AG08395 (cell line): ENCODE data around the gene PARN.
"Not testable (repeated sequence)": the region's sequence is repeated elsewhere in the genome, so short reads cannot be mapped to it uniquely, and the experiment has no call there.

Source experiments
- DNase-seq: peaks from one replicate; pipeline ENCODE4 v3.0.0; 2012; ENCODE audit warnings: mixed read lengths, low spot score

Gene PARN

DNA sequence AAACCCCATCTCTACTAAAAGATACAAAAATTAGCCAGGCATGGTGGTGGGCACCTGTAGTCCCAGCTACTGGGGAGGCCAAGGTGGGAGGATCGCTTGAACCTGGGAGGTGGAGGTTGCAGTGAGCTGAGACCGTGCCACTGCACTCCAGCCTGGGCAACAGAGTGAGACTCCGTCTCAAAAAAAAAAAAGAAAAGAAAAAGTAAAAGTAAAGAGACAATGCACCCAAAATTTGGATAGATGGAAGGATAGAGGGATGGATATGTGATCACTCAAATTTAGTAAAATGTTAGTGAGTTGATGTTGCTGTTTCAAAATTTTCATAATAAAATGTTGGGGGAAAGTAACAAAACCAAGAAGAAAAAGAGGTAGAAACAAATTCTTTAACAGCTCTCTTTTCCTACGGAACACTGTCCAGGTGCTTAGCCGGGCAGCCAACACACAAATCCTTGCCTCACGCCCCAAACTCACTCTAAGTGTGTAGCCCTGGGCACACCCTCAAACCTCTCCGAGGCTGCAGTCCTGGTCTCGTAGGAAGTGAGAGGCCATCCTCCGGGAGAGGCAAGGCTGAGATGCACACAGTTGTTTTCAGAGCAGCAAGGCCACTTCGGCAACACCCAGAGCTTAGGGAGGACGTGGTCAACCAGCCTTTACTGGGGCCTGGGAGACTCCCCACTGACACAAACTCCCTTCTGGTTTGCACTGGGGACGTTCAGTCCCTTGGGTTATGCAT, 228.9 kb downstream of the PARN start:
- not testable (repeated sequence) for DNase-seq

DNA sequence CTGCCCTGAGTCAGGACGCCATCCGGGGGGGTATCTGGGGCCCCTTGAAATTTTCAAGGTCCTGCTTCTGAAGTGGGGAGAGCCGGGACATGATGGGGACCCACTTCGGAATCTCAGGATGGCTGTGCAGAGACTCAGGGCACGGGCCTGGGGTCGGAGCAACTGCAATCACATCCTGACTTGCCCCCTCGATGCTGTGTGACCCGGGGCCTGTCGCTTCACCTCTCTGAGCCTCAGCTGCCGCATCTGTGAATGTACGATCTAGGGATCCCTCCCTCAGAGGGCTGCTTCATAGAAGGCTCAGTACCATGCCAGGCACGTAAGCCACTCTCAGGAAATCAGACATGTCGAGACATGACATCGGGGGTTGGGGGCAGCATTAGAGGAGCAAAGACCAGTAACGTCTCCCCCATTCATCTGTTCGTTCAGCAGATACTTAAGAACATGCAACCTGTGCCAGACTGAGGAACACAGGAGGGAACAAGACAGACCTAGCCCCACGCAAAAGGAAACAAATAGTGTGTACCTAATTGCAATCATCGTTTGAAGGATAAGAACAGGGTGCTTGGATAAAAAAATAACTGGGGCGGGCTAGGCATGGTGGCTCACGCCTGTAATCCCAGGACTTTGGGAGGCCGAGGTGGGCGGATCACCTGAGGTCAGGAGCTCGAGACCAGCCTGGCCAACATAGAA, 229.6 kb downstream of the PARN start:
- no peak for DNase-seq

DNA sequence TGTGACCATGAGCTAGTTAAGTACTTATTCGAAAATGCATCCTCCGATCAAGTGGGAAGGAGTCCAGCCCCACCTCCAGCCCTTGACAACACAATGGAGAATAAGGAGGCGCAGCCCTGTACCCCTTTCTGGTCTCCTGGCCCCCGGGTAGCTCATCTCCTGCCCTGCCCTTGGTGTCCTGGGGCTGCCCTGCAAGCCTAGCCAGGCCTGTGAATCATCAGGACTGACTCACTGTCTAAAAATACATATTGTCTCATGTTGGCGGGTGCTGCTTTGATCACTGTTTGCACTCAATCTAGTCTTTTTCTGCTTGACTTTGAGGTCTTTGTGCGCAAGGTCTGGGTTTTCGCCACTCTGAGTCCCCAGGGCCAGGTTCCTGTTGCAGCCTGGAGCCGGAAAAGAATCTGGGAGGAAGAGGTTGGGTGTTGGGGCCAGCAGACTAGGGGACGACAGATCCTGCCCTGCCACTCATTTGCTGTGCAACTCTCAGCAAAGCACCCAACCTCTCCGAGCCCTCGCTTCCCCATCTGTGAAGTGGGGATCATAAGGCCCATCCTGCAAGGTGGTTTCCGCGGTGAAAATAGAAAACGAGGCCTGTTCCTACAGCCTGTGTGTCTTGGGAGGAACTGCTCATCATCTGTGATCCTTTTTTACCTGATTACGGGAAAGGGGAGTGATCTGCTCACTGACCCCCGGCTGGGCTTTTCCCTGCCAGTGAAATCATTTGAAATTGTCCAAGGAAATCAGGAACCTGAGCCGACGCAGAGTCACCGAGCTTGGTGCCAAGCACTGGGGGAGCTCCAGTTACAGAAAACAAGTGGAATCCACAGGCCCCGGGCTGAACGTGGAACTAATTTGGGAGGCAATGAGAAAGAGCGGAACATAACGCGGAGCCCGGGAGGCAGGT, 230.4 kb downstream of the PARN start:
- DNase-seq, result peak; percentile 54

DNA sequence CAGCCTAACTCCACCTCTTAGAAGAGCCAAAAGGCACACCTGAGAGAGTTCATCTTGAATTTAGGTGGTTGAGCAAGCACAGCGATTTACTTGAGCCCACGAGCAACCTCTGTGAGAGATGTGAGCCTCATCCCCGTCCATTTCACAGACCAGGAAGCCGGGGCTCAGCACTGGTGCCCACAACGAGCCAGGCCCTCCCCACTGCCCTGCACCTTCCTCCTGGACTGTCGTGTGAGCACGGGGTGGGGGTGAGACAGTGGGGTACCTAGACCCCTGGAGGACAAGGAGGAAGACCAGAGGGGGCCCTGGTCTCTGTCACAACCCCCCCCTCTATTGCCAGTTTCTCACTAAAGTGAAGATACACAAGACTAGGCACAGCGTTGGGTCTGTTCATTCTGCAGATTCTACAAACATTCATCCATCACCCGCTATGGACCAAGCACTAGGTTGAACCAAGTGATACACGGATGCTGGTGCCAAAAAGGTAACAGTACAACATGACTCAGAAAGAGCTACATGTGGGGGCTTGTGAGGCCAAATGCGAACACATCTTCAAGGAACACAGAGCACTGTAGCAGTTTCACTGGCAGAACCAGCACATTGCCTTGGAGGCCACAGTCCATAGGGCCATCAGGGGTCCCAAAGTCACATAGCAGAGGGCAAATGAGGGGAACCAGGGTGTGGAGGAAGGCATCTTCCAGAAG, 231.9 kb downstream of the PARN start:
- no peak for DNase-seq

DNA sequence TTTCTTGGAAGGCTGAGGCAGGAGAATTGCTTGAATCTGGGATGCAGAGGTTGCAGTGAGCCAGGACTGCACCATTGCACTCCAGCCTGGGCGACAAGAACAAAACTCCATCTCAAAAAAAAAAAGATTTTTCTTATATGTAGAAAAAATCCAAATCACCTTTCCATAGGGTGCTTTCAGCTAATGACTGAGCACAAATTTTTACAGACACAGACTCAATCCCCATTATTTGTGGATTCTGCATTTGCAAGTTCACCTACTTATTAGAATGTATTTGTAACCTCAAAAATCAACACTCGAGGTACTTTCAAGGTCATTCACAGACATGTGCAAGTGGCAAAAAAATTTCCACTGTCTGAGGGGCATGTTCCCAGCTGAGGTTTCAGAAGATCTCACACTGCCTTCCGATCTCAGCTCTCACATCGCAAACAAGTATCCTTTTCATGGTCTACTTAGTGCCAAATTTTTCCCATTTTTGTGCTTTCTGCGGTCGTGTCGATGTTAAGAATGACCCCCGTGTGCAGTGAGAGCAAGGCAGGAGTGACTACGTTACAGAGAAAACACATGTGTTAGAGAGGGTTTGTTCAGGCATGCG, 234.3 kb downstream of the PARN start:
- DNase-seq, result not testable (repeated sequence)

DNA sequence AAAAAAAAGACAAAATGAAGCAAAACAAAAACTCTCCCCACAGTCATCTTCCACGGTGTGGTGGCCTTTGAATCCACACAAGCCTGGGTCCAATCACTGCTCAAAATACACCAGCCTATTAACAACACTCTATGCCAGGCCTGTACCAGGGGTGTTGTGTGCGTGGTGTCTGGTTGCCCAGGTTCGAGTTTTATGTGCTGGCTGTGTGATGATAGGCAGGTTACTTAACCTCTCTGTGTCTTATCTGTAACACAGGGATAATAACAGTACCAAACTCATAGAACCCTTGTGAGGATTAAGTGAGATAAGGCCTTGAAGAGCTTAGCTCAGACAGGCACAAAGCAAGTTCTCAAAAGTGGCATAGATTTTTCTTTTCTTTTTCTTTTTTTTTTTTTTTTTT, 235.2 kb downstream of the PARN start:
- DNase-seq, result no peak

DNA sequence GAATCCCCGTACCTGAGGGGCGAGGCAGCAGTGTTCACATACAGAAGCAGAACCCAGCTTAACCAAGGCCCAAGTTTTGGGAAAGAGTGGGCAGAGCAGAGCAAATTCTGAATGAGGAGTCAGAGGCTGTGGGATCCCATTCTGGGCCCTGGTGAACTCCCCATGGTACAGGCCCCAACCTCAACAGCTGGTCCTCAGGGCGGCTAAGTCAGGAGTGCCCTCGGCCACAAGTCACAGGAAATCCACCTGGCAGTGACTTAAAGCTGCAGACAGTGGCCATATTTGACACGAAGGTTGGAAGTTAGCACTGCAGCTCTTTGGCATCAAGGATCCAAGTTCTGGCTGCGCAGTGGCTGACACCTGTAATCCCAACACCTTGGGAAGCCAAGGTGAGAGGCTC, 237.1 kb downstream of the PARN start:
- DNase-seq, result no peak

DNA sequence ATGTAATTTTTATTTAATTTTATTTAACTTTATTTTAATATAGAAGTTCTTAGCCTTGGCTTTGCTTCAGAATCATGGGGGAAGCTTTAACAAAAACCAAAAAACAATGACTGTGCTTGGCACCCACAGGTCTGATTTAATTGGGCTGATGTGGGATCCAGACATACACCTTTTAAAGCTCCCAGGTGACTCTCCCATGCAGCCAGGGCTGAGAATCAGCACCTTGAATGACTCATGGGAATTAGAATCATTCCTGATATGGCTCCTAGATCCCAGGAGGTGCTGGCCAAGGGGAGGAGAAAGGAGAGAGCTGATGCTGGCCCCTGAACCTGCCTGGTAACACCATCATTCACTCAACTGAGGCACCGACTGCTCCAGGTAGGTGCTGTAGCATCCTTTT, 240.7 kb downstream of the PARN start:
- DNase-seq, result no peak

DNA sequence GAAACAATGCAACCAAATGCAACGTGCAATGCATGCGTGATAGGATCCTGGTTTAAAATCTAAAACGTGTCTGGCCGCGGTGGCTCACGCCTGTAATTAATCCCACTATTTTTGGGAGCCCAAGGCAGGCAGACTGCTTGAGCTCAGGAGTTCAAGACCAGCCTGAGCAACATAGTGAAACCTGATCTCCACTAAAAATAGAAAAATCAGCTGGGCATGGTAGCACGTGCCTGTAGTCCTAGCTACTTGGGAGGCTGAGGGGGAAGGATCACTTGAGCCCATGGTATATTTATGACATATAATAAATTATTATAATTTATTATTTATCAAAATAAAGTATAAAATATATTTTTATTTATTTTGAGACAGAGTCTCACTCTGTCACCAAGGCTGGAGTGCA, 241.8 kb downstream of the PARN start:
- DNase-seq, result no peak

DNA sequence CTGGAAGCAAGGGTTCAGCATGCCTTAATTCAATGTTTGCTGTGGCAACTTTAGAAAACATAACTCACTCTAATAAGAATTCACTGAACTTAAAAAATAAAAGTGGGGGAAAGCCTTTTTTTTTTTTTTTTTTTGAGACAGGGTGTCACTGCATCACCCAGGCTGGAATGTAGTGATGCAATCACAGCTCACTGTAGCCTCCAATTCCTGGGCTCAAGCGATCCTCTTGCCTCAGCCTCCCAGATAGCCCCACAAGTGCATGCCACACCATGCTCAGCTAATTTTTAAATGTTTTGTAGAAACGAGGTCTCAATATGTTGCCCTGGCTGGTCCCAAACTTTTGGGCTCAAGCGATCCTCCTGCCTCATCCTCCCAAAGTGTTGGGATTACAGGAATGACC, 243.9 kb downstream of the PARN start:
- DNase-seq, result no peak
